ENCODE measurements around the gene ANGEL1.

GRCh38 chr14:76742966-76743365 lies 69.7 kb downstream of the ANGEL1 start:
- TF ChIP-seq, protein P1, sequence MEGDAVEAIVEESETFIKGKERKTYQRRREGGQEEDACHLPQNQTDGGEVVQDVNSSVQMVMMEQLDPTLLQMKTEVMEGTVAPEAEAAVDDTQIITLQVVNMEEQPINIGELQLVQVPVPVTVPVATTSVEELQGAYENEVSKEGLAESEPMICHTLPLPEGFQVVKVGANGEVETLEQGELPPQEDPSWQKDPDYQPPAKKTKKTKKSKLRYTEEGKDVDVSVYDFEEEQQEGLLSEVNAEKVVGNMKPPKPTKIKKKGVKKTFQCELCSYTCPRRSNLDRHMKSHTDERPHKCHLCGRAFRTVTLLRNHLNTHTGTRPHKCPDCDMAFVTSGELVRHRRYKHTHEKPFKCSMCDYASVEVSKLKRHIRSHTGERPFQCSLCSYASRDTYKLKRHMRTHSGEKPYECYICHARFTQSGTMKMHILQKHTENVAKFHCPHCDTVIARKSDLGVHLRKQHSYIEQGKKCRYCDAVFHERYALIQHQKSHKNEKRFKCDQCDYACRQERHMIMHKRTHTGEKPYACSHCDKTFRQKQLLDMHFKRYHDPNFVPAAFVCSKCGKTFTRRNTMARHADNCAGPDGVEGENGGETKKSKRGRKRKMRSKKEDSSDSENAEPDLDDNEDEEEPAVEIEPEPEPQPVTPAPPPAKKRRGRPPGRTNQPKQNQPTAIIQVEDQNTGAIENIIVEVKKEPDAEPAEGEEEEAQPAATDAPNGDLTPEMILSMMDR (IDR thresholded peaks at IDR 0.05) = no peak
- no peak for TF ChIP-seq SIN3A (IDR thresholded peaks at IDR 0.05; ENCODE audit: borderline replicate concordance, insufficient read depth, low read depth, low read length)
- TF ChIP-seq POLR2AphosphoS5 (IDR thresholded peaks at IDR 0.05; ENCODE audit: low read depth, low read length) = no peak

Measured in Panc1 (cell line).